A673 (cell line): ENCODE results near the gene DCC. TPM values are rescaled to one million over a fixed set of nuclear protein-coding genes. Genes with fewer than 3 reads are reported as not detected.

Experiments
- BruUV-seq: library from RNA; stranded (reverse); fragments of 400-500 nt; replicated peaks from 2 replicates; lab custom pipeline; 2021; lab: Mats Ljungman, UMichigan
- CTCF ChIA-PET: fragments of 300-600 bp; sonication (Branson Sonifier 250); formaldehyde crosslinking; loops from one replicate; lab custom pipeline; 2022; ENCODE audit warnings: antibody characterized with exemption; lab: Charles Lee
- POLR2A ChIA-PET: fragments of 300-600 bp; sonication (Branson Sonifier 250); formaldehyde crosslinking; loops from one replicate; lab custom pipeline; 2022; ENCODE audit warnings: antibody characterized with exemption; ENCODE audit not compliant: low non-redundant PET; lab: Charles Lee
- DNase-seq: peaks from one replicate; pipeline ENCODE4 v3.0.0-alpha.2; 2015; ENCODE audit warnings: low spot score
- H3K27ac ChIP-seq: fragments of 200-600 bp; sonication (generic); 2 replicates; pipeline ENCODE4 v1.5.1; 2016; ENCODE audit warnings: mixed run types, low read depth, mild to moderate bottlenecking, mixed read lengths, antibody characterized with exemption, low read length; ENCODE audit not compliant: poor library complexity, severe bottlenecking
- H3K27me3 ChIP-seq: fragments of 200-600 bp; sonication (generic); replicated peaks from 2 replicates; pipeline ENCODE4 v1.6.1; 2017; ENCODE audit warnings: mixed run types, low read depth, mild to moderate bottlenecking, mixed read lengths, antibody characterized with exemption, low read length; ENCODE audit not compliant: insufficient read depth, poor library complexity
- H3K36me3 ChIP-seq: fragments of 200-600 bp; sonication (generic); 2 replicates; pipeline ENCODE4 v1.6.1; 2016; ENCODE audit warnings: mixed run types, mild to moderate bottlenecking, mixed read lengths, antibody characterized with exemption, low read length; ENCODE audit not compliant: insufficient read depth, poor library complexity, severe bottlenecking
- H3K4me1 ChIP-seq: fragments of 200-600 bp; sonication (generic); 2 replicates; pipeline ENCODE4 v1.6.1; 2017; ENCODE audit warnings: mixed run types, mild to moderate bottlenecking, mixed read lengths, antibody characterized with exemption, low read length; ENCODE audit not compliant: insufficient read depth, poor library complexity, severe bottlenecking
- H3K4me3 ChIP-seq: fragments of 200-600 bp; sonication (generic); 2 replicates; pipeline ENCODE4 v1.5.1; 2016; ENCODE audit warnings: low read depth, mixed run types, mild to moderate bottlenecking, mixed read lengths, low read length; ENCODE audit not compliant: poor library complexity, severe bottlenecking
- H3K9me3 ChIP-seq: fragments of 200-600 bp; sonication (generic); 2 replicates; pipeline ENCODE4 v1.6.1; 2016; ENCODE audit warnings: mixed run types, low read depth, mild to moderate bottlenecking, mixed read lengths, antibody characterized with exemption, low read length; ENCODE audit not compliant: poor library complexity, severe bottlenecking
- EZH2 ChIP-seq: fragments of 200-600 bp; sonication (generic); IDR thresholded peaks from 2 replicates; pipeline ENCODE4 v1.6.1; 2017; ENCODE audit warnings: borderline replicate concordance, low read depth, mild to moderate bottlenecking, mixed read lengths, antibody characterized with exemption, low read length; ENCODE audit not compliant: poor library complexity, severe bottlenecking
- intact Hi-C: fragments of 100-400 bp; cut with micrococcal nuclease; formaldehyde crosslinking; loops from one replicate; pipeline ENCODE4 v1.10.0; 2022; ENCODE audit not compliant: unreplicated experiment
- total RNA-seq: library from RNA; stranded (reverse); gene quantifications from 2 replicates; pipeline ENCODE4 v1.2.3, GENCODE V29; 2021
- TF ChIP-seq, protein P1 (sequence below): fragments of 300-800, 200-600 bp; sonication (generic); conservative IDR thresholded peaks from 2 replicates; pipeline ENCODE4 v1.5.1; 2017; ENCODE audit warnings: low read depth, mild to moderate bottlenecking, antibody characterized with exemption, low read length, moderate library complexity, mixed read lengths

The DCC gene
- total RNA-seq, 1 experiment from 2014 or later: 93.0 TPM

DNA sequence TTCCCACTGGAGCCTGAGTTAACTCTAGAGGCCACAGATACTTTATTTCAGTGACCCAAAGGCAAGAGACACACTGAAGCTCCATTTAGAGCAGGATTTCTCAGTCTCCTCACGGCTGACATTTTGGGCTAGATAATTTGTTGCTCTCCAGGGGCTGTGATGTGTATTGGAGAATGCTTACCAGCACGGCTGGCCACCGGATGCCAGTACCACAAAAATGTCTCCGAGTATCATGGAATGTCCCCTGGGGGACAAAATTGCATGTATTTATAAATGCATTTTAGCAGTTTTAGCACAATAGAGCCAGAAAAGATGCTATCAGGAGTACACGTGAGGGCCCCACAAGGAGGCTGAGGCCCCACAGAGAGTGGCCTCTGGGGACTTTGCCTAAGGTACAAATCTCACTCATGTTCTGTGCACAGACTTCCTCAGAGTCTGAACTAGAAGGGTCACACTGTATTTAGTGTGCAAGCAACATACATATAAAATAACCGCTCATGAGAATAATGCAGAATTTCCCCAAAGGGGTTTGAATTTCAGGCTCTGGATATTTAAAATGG, 20.5 kb upstream of the DCC start:
- H3K4me1 ChIP-seq: peaks cover 16% of the 10 kb centered on the region
- H3K27me3 ChIP-seq: no peaks in the 10 kb centered on the region
- H3K36me3 ChIP-seq: no peaks in the 10 kb centered on the region
- H3K4me3 ChIP-seq: no peak overlapping the region
- BruUV-seq: no TSS peak
- DNase-seq: peak; percentile 92
- H3K27ac ChIP-seq: no peak overlapping the region
- TF ChIP-seq, protein P1, sequence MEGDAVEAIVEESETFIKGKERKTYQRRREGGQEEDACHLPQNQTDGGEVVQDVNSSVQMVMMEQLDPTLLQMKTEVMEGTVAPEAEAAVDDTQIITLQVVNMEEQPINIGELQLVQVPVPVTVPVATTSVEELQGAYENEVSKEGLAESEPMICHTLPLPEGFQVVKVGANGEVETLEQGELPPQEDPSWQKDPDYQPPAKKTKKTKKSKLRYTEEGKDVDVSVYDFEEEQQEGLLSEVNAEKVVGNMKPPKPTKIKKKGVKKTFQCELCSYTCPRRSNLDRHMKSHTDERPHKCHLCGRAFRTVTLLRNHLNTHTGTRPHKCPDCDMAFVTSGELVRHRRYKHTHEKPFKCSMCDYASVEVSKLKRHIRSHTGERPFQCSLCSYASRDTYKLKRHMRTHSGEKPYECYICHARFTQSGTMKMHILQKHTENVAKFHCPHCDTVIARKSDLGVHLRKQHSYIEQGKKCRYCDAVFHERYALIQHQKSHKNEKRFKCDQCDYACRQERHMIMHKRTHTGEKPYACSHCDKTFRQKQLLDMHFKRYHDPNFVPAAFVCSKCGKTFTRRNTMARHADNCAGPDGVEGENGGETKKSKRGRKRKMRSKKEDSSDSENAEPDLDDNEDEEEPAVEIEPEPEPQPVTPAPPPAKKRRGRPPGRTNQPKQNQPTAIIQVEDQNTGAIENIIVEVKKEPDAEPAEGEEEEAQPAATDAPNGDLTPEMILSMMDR: no peak
- TF ChIP-seq EZH2: no peak
- POLR2A ChIA-PET: no interaction called here
- intact Hi-C loops: loop anchor here (2.0 kb wide), 1 partner anchor 33 kb away; no protein-coding TSS in a partner anchor
- H3K9me3 ChIP-seq: no peaks in the 10 kb centered on the region
- CTCF ChIA-PET: no interaction called here

DNA sequence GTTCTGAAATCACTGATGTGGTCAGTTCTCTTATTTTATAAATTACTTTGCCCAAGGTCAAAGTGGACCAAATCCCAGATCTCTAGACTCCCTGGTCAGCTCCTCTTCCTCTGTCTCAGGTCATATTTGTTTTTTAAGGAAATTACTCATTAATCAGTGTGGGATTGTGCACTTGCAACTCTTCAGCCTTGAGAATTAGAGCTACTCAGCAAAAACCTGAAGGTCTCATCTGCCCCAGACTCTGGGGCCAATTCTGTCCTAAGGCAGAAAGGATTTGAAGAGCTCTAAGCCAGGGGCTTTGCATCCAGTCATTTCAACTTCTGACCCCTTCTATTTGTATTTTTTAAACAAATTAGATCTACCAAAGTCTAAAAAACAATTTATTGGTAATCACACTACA, 17.7 kb upstream of the DCC start:
- CTCF ChIA-PET: no interaction called here
- peaks cover 16% of the 10 kb centered on the region for H3K4me1 ChIP-seq
- POLR2A ChIA-PET: no interaction called here
- BruUV-seq: no TSS peak
- intact Hi-C loops: no loop called here
- no peak overlapping the region for H3K4me3 ChIP-seq
- no peaks in the 10 kb centered on the region for H3K9me3 ChIP-seq
- H3K36me3 ChIP-seq: no peaks in the 10 kb centered on the region
- TF ChIP-seq, protein P1: no peak
- no peak for TF ChIP-seq EZH2
- no peaks in the 10 kb centered on the region for H3K27me3 ChIP-seq
- H3K27ac ChIP-seq: no peak overlapping the region
- DNase-seq: no peak

DNA sequence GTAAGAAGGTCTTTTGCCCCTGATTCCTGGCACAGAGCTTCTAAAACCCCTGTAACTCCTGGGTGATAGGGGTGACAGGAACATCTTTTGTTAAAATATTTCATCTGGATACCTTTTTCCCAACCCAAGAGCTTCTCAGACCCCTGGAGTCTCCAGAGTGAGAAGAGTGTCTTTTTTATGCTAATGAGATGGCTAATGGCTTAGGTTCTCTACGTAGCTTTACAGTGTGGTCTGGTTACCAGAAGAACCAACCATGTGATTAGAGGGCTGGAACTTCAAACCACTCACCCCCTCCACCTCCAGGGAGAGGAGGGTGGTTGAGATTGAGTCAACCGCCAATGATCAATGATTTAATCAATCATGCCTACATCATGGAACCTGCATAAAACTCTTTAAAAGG, 16.2 kb upstream of the DCC start:
- TF ChIP-seq, protein P1: no peak
- TF ChIP-seq EZH2: no peak
- Histone ChIP-seq H3K4me3 (no peak overlapping the region), H3K36me3 (no peaks in the 10 kb centered on the region), H3K4me1 (peaks cover 14% of the 10 kb centered on the region), H3K9me3 (no peaks in the 10 kb centered on the region), H3K27me3 (no peaks in the 10 kb centered on the region), H3K27ac (no peak overlapping the region)
- BruUV-seq: no TSS peak
- no peak for DNase-seq
- CTCF ChIA-PET: no interaction called here
- intact Hi-C loops: no loop called here
- POLR2A ChIA-PET: no interaction called here
